B cell (primary cell): ENCODE measurements around the gene FHL1. TPM values are rescaled to one million over a fixed set of nuclear protein-coding genes. Genes with fewer than 3 reads are reported as not detected.

Experiments used
- ATAC-seq: fragments of 200-7000 bp; cut with Tn5 transposase; one replicate; pipeline ENCODE4 v1.10.0; 2021; ENCODE audit warnings: low read depth, mild to moderate bottlenecking, moderate number of reproducible peaks, moderate library complexity
- CTCF ChIA-PET: fragments of 350-600 bp; sonication (Branson Sonifier 250); formaldehyde crosslinking; loops from one replicate; lab custom pipeline; 2021; ENCODE audit warnings: antibody characterized with exemption, inconsistent platforms; lab: Charles Lee
- POLR2A ChIA-PET: fragments of 350-600 bp; sonication (Branson Sonifier 250); formaldehyde crosslinking; loops from one replicate; lab custom pipeline; 2021; ENCODE audit warnings: antibody characterized with exemption; lab: Charles Lee
- DNase-seq: peaks from one replicate; pipeline ENCODE4 v3.0.0; 2013
- H2AFZ ChIP-seq: 2 replicates; pipeline ENCODE4 v1.6.1; 2012; ENCODE audit warnings: mild to moderate bottlenecking, low read depth, low read length; ENCODE audit not compliant: insufficient read depth, poor library complexity, severe bottlenecking
- H3K27ac ChIP-seq, 2 donors: 1 replicate in 1 of 2; 2 replicates in 1 of 2; pipeline ENCODE4 v1.5.1; 2012 to 2013; ENCODE audit warnings: low read length in 2 of 2, mild to moderate bottlenecking in 2 of 2, moderate library complexity in 1 of 2
- H3K27me3 ChIP-seq, 4 experiments: fragments of 200-600 bp in 1 of 4; sonication (generic) in 1 of 4; replicated peaks in 1 of 4; 1 replicate in 2 of 4; 2 replicates in 2 of 4; pipeline versions ENCODE4 v1.6.1 to v1.7.0; 2013 to 2016; ENCODE audit warnings: low read length in 3 of 4, mild to moderate bottlenecking in 2 of 4, mixed read lengths in 1 of 4, moderate library complexity in 1 of 4; ENCODE audit not compliant: insufficient read depth in 4 of 4, control insufficient read depth in 3 of 4; ENCODE audit errors: control extremely low read depth in 1 of 4
- H3K36me3 ChIP-seq, 2 experiments: replicated peaks in 1 of 2; 1 replicate in 1 of 2; 2 replicates in 1 of 2; pipeline versions ENCODE4 v1.6.1 to v1.7.1; 2013; ENCODE audit warnings: low read length in 1 of 2; ENCODE audit not compliant: insufficient read depth in 2 of 2, control insufficient read depth in 1 of 2; ENCODE audit errors: control extremely low read depth in 1 of 2, extremely low read depth in 1 of 2
- H3K4me1 ChIP-seq, 2 donors: fragments of 200-600 bp in 1 of 2; sonication (generic) in 1 of 2; 1 replicate in 1 of 2; 2 replicates in 1 of 2; pipeline versions ENCODE4 v1.5.1 to v1.6.1; 2013 to 2017; ENCODE audit warnings: low read length in 2 of 2; ENCODE audit not compliant: control insufficient read depth in 2 of 2, insufficient read depth in 2 of 2
- H3K4me2 ChIP-seq: replicated peaks from 2 replicates; pipeline ENCODE3; 2012; ENCODE audit warnings: mild to moderate bottlenecking, low read depth, low read length; ENCODE audit not compliant: poor library complexity, severe bottlenecking
- H3K4me3 ChIP-seq, 5 experiments: fragments of 200-600 bp in 1 of 5; sonication (generic) in 1 of 5; 1 replicate in 3 of 5; 2 replicates in 2 of 5; pipeline versions ENCODE4 v1.5.1 to v1.7.0; 2011 to 2016; ENCODE audit warnings: low read length in 4 of 5, mild to moderate bottlenecking in 4 of 5, low read depth in 2 of 5, control low read depth in 1 of 5, moderate library complexity in 1 of 5; ENCODE audit not compliant: insufficient read depth in 1 of 5; ENCODE audit errors: control extremely low read depth in 1 of 5, extremely low read depth in 1 of 5
- H3K79me2 ChIP-seq: fragments of 200-600 bp; sonication (generic); one replicate; pipeline ENCODE4 v1.6.0; 2016; ENCODE audit warnings: low read length; ENCODE audit not compliant: control insufficient read depth, insufficient read depth
- H3K9ac ChIP-seq: fragments of 200-600 bp; sonication (generic); 2 replicates; pipeline ENCODE4 v1.6.1; 2017; ENCODE audit warnings: mild to moderate bottlenecking, low read length, moderate library complexity
- H3K9me3 ChIP-seq, 3 donors: one replicate each; pipeline versions ENCODE4 v1.6.1 to v1.7.1; 2013; ENCODE audit warnings: low read length in 2 of 3; ENCODE audit not compliant: control insufficient read depth in 2 of 3, insufficient read depth in 1 of 3; ENCODE audit errors: control extremely low read depth in 1 of 3
- H4K20me1 ChIP-seq: 2 replicates; pipeline ENCODE4 v1.6.0; 2012; ENCODE audit warnings: mild to moderate bottlenecking, low read length; ENCODE audit not compliant: insufficient read depth, control insufficient read depth, poor library complexity, severe bottlenecking
- H3K27ac Mint-ChIP-seq: one replicate; pipeline ENCODE4 v1.8.0; 2021; ENCODE audit warnings: mixed read lengths
- H3K27me3 Mint-ChIP-seq: one replicate; pipeline ENCODE4 v1.8.0; 2021; ENCODE audit warnings: mixed read lengths
- H3K4me1 Mint-ChIP-seq: one replicate; pipeline ENCODE4 v1.8.0; 2021; ENCODE audit warnings: mixed read lengths
- H3K4me3 Mint-ChIP-seq: one replicate; pipeline ENCODE4 v1.8.0; 2021; ENCODE audit warnings: mixed read lengths
- H3K9me3 Mint-ChIP-seq: one replicate; pipeline ENCODE4 v1.8.0; 2022; ENCODE audit warnings: mixed read lengths; ENCODE audit not compliant: insufficient read depth
- CTCF ChIP-seq: fragments of 200-600 bp; IDR thresholded peaks from one replicate; pipeline ENCODE4 v1.8.0; 2022; ENCODE audit warnings: antibody characterized with exemption, mild to moderate bottlenecking
- EZH2 ChIP-seq: IDR thresholded peaks from 2 replicates; pipeline ENCODE4 v1.6.1; 2012; ENCODE audit warnings: borderline replicate concordance, low read depth, mild to moderate bottlenecking, moderate library complexity, low read length; ENCODE audit not compliant: insufficient read depth, poor library complexity, severe bottlenecking
- WGBS: methylation state at CpG from one replicate; pipeline ENCODE4 v1.1.5; 2013; ENCODE audit warnings: missing lambda C conversion rate; ENCODE audit not compliant: insufficient coverage; 5-methylcytosine and 5-hydroxymethylcytosine counted together
- intact Hi-C: fragments of 100-400 bp; cut with micrococcal nuclease; formaldehyde crosslinking; loops from one replicate; pipeline ENCODE4 v1.10.0; 2022
- polyA plus RNA-seq: library from polyadenylated mRNA; depleted of rRNA; stranded (reverse); fragments of >200 nt; gene quantifications from 2 replicates; pipeline ENCODE4 v1.2.3, GENCODE V29; 2012
- total RNA-seq, 2 donors: library from RNA; stranded (reverse); fragments of 120-200 nt in 1 of 2; gene quantifications; 1 replicate in 1 of 2; 2 replicates in 1 of 2; pipeline versions ENCODE4 v1.2.3 to v1.2.4, GENCODE V29; 2013 to 2022

The FHL1 gene
- total and polyA plus RNA-seq, 2 donors (not counting 1 experiment from before 2014, with no cell fraction given), result 6.7 to 8.0 TPM

- Mint-ChIP-seq H3K9me3 (no peaks in the 10 kb centered on the region), H3K27me3 (no peaks in the 10 kb centered on the region), H3K27ac (peak overlapping the region; percentile 62), H3K4me1 (peaks cover 36% of the 10 kb centered on the region), H3K4me3 (peak overlapping the region; percentile 45)
- Histone ChIP-seq H3K4me3 (no peak overlapping the region), H3K36me3 (peaks cover 0 to 3% of the 10 kb centered on the region in 2 experiments), H3K27me3 (no peaks in the 10 kb centered on the region), H3K9me3 (no peaks in the 10 kb centered on the region), H3K79me2 (no peaks in the 10 kb centered on the region), H2AFZ (no peak overlapping the region), H3K4me2 (no peak overlapping the region), H3K4me1 (peaks cover 31 to 41% of the 10 kb centered on the region in 2 donors), H3K27ac (no peak overlapping the region), H4K20me1 (no peaks in the 10 kb centered on the region), H3K9ac (no peak overlapping the region)
- intact Hi-C loops, result loop anchor here (10.0 kb wide), 1 partner anchor 48 kb away; no protein-coding TSS in a partner anchor
- CTCF ChIA-PET, result no interaction called here
- no peak for TF ChIP-seq EZH2
- no peak for TF ChIP-seq CTCF
- DNase-seq, result no peak
- no peak for ATAC-seq
- POLR2A ChIA-PET, result no interaction called here
- 92% methylated on average over 15 of the region's 17 CpGs for WGBS
These were observed 65.3 kb downstream of the FHL1 start for GRCh38 chrX:136212557-136213111.

DNA sequence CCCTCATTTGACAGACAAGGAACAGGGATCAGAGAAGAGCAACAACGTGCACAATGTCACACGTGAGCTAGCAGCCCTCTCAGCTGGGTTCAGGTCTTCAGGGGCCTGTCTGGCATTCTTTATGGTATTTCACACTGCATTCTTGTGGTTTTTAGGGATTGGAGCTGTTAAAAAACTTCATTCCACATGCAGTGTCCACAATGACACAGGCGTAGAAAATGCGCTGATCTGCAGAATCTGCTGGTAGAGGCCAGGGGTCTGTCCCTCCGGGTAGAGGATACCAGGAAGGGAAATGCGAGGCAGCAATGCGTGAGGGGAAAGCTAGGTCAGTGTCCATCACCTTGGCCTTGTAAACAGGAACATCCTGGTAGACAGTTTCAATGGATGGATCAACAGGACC, 67.2 kb downstream of the FHL1 start:
- H2AFZ ChIP-seq, result no peak overlapping the region
- no peaks in the 10 kb centered on the region for H4K20me1 ChIP-seq
- no peak overlapping the region for H3K4me2 ChIP-seq
- no peaks in the 10 kb centered on the region for H3K9me3 ChIP-seq
- H3K27me3 ChIP-seq, result no peaks in the 10 kb centered on the region
- WGBS, result 100% methylated on average over 3 of the region's 7 CpGs
- no peak for TF ChIP-seq CTCF
- no peak for TF ChIP-seq EZH2
- no peaks in the 10 kb centered on the region for H3K9me3 Mint-ChIP-seq
- intact Hi-C loops, result loop anchor here (10.0 kb wide), 1 partner anchor 50 kb away; no protein-coding TSS in a partner anchor
- no peaks in the 10 kb centered on the region for H3K79me2 ChIP-seq
- no peak overlapping the region for H3K4me3 Mint-ChIP-seq
- H3K27me3 Mint-ChIP-seq, result no peaks in the 10 kb centered on the region
- peaks cover 30% of the 10 kb centered on the region for H3K4me1 Mint-ChIP-seq
- ATAC-seq (no peak), DNase-seq (no peak)
- H3K27ac Mint-ChIP-seq, result no peak overlapping the region
- ChIA-PET POLR2A (no interaction called here), CTCF (no interaction called here)
- H3K36me3 ChIP-seq, result peaks cover 0 to 9% of the 10 kb centered on the region in 2 experiments
- H3K27ac ChIP-seq, result no peak overlapping the region
- no peak overlapping the region for H3K4me3 ChIP-seq
- peaks cover 27 to 34% of the 10 kb centered on the region in 2 donors for H3K4me1 ChIP-seq
- no peak overlapping the region for H3K9ac ChIP-seq
